ENCODE data around the gene PADI3.
"Not testable (repeated sequence)": the region's sequence is repeated elsewhere in the genome, so short reads cannot be mapped to it uniquely, and the experiment has no call there.

PADI3 gene

DNA sequence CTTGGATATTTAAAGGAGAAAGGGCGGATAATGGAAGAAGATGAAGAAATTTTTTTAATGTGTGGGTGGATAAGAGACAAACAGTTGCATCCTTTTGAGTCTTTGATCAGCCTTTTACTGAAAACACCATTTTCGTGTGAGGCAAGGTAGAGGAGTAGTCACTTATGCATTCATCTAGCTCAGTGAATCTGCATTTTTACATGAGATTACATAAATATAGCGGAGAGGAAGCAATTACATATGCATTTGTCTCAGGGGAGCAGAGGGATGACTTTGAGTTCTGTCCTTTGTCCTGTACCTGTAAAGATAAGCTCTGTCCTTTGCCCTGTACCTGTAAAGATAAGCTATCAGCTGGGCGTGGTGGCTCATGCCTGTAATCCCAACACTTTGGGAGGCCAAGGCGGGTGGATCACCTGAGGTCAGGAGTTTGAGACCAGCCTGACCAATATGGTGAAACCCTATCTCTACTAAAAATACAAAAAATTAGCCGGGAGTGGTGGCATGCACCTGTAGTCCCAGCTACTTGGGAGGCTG, 73.0 kb downstream of the PADI3 start:
- H3K4me3 ChIP-seq (ENCODE audit: low read depth, low read length), result not testable (repeated sequence)

- no peak overlapping the region for H3K4me3 ChIP-seq (ENCODE audit: low read depth, low read length)
Measured at GRCh38 chr1:17328855-17329254, 80.0 kb downstream of the PADI3 start.

- H3K4me3 ChIP-seq (ENCODE audit: low read depth, low read length), result no peak overlapping the region
Measured at GRCh38 chr1:17329610-17330009, 80.7 kb downstream of the PADI3 start.

- no peak overlapping the region for H3K4me3 ChIP-seq (ENCODE audit: low read depth, low read length)
Measured at GRCh38 chr1:17330856-17331255, 82.0 kb downstream of the PADI3 start.

GRCh38 chr1:17333081-17333480, 84.2 kb downstream of the PADI3 start:
- H3K4me3 ChIP-seq (ENCODE audit: low read depth, low read length), result no peak overlapping the region
